ENCODE results near the gene SNTG2.

DNA sequence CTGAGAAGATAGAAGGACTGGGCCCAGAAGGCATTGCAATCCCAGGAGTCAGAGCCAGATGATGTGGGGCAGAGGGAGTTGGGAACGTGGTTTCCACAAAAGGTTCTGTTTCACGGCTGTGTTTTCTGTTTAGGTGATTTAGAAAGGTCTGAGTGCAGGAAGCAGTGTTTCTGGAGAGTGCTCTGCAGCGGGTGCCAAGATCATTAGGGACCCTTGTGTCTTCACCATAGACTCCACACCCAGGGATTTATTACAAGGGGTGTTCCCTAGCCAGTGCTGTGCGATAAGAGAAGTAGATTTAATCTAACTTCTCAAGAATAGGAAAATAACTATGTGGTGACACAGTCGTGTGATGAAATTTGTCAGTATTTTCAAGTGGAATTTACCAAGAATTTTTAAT, 241.5 kb downstream of the SNTG2 start:
- TF ChIP-seq POLR2A (IDR thresholded peaks at IDR 0.05) = no peak
- TF ChIP-seq, protein P1, sequence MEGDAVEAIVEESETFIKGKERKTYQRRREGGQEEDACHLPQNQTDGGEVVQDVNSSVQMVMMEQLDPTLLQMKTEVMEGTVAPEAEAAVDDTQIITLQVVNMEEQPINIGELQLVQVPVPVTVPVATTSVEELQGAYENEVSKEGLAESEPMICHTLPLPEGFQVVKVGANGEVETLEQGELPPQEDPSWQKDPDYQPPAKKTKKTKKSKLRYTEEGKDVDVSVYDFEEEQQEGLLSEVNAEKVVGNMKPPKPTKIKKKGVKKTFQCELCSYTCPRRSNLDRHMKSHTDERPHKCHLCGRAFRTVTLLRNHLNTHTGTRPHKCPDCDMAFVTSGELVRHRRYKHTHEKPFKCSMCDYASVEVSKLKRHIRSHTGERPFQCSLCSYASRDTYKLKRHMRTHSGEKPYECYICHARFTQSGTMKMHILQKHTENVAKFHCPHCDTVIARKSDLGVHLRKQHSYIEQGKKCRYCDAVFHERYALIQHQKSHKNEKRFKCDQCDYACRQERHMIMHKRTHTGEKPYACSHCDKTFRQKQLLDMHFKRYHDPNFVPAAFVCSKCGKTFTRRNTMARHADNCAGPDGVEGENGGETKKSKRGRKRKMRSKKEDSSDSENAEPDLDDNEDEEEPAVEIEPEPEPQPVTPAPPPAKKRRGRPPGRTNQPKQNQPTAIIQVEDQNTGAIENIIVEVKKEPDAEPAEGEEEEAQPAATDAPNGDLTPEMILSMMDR (IDR thresholded peaks at IDR 0.05) = no peak
